WTC11 (cell line): ENCODE measurements around the gene CBLB.

Experiments
- GABPB1 ChIP-seq: sonication (generic); formaldehyde crosslinking; IDR thresholded peaks from 2 replicates; pipeline ENCODE4 v1.8.1; 2023; ENCODE audit warnings: mild to moderate bottlenecking, missing genetic modification reagents
- GRHL2 ChIP-seq: fragments of 250-450 bp; sonication (Bioruptor Pico); IDR thresholded peaks from 2 replicates; pipeline ENCODE4 v1.8.0; 2022; ENCODE audit warnings: mild to moderate bottlenecking, moderate library complexity; ENCODE audit not compliant: insufficient replicate concordance, severe bottlenecking
- NFYB ChIP-seq: sonication (generic); formaldehyde crosslinking; conservative IDR thresholded peaks from 2 replicates; pipeline ENCODE4 v1.8.0; 2022; ENCODE audit warnings: low read depth, missing genetic modification reagents
- NR3C1 ChIP-seq: sonication (generic); formaldehyde crosslinking; conservative IDR thresholded peaks from 2 replicates; pipeline ENCODE4 v1.8.1; 2023; ENCODE audit warnings: low read depth, mild to moderate bottlenecking, missing genetic modification reagents
- RELA ChIP-seq: sonication (generic); formaldehyde crosslinking; IDR thresholded peaks from 2 replicates; pipeline ENCODE4 v1.8.1; 2022; ENCODE audit warnings: missing genetic modification reagents, mild to moderate bottlenecking, borderline replicate concordance
- TF ChIP-seq, protein P1 (sequence below): fragments of 200-600 bp; IDR thresholded peaks from 2 replicates; pipeline ENCODE4 v1.8.0; 2022; ENCODE audit warnings: antibody characterized with exemption
- TF ChIP-seq, protein P2 (sequence below): sonication (generic); formaldehyde crosslinking; conservative IDR thresholded peaks from 2 replicates; pipeline ENCODE4 v1.8.1; 2022; ENCODE audit warnings: mild to moderate bottlenecking, missing genetic modification reagents
- TF ChIP-seq, protein P3 (sequence below): sonication (generic); formaldehyde crosslinking; IDR thresholded peaks from 2 replicates; pipeline ENCODE4 v1.8.1; 2022; ENCODE audit warnings: low read depth, mild to moderate bottlenecking, moderate library complexity, missing genetic modification reagents, borderline replicate concordance
- TF ChIP-seq, protein P4 (sequence below): sonication (generic); formaldehyde crosslinking; IDR thresholded peaks from 2 replicates; pipeline ENCODE4 v1.8.1; 2023; ENCODE audit warnings: mild to moderate bottlenecking, missing genetic modification reagents, borderline replicate concordance
- TF ChIP-seq, protein P5 (sequence below): sonication (generic); formaldehyde crosslinking; IDR thresholded peaks from 2 replicates; pipeline ENCODE4 v1.8.0; 2022; ENCODE audit warnings: mild to moderate bottlenecking, missing genetic modification reagents
- TF ChIP-seq, protein P6 (sequence below): sonication (generic); formaldehyde crosslinking; IDR thresholded peaks from 2 replicates; pipeline ENCODE4 v1.8.1; 2022; ENCODE audit warnings: low read depth, missing genetic modification reagents, borderline replicate concordance
- TF ChIP-seq, protein P7 (sequence below): sonication (generic); formaldehyde crosslinking; IDR thresholded peaks from 2 replicates; pipeline ENCODE4 v1.8.0; 2022; ENCODE audit warnings: missing genetic modification reagents
- TF ChIP-seq, protein P8 (sequence below): sonication (generic); formaldehyde crosslinking; IDR thresholded peaks from 2 replicates; pipeline ENCODE4 v1.8.1; 2022; ENCODE audit warnings: mild to moderate bottlenecking, missing genetic modification reagents, moderate library complexity, borderline replicate concordance
- TF ChIP-seq, protein P9 (sequence below): fragments of 250-450 bp; sonication (Bioruptor Pico); IDR thresholded peaks from 2 replicates; pipeline ENCODE4 v1.8.0; 2021; ENCODE audit warnings: mild to moderate bottlenecking

DNA sequence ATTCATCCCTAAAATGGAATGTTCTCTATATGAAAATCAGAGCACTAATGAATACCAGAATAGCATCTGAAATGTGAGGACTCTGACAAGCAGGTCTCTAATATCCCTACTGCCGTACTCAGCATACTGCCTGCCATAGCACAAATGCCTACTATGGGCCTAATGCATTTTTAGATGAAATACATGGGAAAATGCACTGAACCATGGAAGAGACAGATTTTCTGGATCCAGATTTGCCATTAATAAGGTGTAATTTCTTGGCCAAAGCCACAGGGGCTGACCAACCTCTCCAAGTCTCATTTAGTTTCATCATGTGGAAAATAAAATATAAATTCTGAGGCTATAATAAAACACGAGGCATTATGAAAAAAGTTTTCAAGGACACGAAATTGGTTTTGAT is 123.8 kb downstream of the CBLB start:
- TF ChIP-seq, protein P1, sequence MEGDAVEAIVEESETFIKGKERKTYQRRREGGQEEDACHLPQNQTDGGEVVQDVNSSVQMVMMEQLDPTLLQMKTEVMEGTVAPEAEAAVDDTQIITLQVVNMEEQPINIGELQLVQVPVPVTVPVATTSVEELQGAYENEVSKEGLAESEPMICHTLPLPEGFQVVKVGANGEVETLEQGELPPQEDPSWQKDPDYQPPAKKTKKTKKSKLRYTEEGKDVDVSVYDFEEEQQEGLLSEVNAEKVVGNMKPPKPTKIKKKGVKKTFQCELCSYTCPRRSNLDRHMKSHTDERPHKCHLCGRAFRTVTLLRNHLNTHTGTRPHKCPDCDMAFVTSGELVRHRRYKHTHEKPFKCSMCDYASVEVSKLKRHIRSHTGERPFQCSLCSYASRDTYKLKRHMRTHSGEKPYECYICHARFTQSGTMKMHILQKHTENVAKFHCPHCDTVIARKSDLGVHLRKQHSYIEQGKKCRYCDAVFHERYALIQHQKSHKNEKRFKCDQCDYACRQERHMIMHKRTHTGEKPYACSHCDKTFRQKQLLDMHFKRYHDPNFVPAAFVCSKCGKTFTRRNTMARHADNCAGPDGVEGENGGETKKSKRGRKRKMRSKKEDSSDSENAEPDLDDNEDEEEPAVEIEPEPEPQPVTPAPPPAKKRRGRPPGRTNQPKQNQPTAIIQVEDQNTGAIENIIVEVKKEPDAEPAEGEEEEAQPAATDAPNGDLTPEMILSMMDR = no peak
- TF ChIP-seq, protein P2, sequence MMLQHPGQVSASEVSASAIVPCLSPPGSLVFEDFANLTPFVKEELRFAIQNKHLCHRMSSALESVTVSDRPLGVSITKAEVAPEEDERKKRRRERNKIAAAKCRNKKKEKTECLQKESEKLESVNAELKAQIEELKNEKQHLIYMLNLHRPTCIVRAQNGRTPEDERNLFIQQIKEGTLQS = no peak
- TF ChIP-seq, protein P3, sequence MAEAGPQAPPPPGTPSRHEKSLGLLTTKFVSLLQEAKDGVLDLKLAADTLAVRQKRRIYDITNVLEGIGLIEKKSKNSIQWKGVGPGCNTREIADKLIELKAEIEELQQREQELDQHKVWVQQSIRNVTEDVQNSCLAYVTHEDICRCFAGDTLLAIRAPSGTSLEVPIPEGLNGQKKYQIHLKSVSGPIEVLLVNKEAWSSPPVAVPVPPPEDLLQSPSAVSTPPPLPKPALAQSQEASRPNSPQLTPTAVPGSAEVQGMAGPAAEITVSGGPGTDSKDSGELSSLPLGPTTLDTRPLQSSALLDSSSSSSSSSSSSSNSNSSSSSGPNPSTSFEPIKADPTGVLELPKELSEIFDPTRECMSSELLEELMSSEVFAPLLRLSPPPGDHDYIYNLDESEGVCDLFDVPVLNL (CRISPR knock-in tag) = no peak
- TF ChIP-seq NR3C1 (CRISPR knock-in tag) (no peak), GABPB1 (CRISPR knock-in tag) (no peak), GRHL2 (CRISPR knock-in tag) (no peak), NFYB (CRISPR knock-in tag) (no peak), RELA (CRISPR knock-in tag) (no peak)
- TF ChIP-seq, protein P4, sequence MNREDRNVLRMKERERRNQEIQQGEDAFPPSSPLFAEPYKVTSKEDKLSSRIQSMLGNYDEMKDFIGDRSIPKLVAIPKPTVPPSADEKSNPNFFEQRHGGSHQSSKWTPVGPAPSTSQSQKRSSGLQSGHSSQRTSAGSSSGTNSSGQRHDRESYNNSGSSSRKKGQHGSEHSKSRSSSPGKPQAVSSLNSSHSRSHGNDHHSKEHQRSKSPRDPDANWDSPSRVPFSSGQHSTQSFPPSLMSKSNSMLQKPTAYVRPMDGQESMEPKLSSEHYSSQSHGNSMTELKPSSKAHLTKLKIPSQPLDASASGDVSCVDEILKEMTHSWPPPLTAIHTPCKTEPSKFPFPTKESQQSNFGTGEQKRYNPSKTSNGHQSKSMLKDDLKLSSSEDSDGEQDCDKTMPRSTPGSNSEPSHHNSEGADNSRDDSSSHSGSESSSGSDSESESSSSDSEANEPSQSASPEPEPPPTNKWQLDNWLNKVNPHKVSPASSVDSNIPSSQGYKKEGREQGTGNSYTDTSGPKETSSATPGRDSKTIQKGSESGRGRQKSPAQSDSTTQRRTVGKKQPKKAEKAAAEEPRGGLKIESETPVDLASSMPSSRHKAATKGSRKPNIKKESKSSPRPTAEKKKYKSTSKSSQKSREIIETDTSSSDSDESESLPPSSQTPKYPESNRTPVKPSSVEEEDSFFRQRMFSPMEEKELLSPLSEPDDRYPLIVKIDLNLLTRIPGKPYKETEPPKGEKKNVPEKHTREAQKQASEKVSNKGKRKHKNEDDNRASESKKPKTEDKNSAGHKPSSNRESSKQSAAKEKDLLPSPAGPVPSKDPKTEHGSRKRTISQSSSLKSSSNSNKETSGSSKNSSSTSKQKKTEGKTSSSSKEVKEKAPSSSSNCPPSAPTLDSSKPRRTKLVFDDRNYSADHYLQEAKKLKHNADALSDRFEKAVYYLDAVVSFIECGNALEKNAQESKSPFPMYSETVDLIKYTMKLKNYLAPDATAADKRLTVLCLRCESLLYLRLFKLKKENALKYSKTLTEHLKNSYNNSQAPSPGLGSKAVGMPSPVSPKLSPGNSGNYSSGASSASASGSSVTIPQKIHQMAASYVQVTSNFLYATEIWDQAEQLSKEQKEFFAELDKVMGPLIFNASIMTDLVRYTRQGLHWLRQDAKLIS = no peak
- TF ChIP-seq, protein P5, sequence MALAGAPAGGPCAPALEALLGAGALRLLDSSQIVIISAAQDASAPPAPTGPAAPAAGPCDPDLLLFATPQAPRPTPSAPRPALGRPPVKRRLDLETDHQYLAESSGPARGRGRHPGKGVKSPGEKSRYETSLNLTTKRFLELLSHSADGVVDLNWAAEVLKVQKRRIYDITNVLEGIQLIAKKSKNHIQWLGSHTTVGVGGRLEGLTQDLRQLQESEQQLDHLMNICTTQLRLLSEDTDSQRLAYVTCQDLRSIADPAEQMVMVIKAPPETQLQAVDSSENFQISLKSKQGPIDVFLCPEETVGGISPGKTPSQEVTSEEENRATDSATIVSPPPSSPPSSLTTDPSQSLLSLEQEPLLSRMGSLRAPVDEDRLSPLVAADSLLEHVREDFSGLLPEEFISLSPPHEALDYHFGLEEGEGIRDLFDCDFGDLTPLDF (CRISPR knock-in tag) = no peak
- TF ChIP-seq, protein P6, sequence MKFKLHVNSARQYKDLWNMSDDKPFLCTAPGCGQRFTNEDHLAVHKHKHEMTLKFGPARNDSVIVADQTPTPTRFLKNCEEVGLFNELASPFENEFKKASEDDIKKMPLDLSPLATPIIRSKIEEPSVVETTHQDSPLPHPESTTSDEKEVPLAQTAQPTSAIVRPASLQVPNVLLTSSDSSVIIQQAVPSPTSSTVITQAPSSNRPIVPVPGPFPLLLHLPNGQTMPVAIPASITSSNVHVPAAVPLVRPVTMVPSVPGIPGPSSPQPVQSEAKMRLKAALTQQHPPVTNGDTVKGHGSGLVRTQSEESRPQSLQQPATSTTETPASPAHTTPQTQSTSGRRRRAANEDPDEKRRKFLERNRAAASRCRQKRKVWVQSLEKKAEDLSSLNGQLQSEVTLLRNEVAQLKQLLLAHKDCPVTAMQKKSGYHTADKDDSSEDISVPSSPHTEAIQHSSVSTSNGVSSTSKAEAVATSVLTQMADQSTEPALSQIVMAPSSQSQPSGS (CRISPR knock-in tag) = no peak
- TF ChIP-seq, protein P7, sequence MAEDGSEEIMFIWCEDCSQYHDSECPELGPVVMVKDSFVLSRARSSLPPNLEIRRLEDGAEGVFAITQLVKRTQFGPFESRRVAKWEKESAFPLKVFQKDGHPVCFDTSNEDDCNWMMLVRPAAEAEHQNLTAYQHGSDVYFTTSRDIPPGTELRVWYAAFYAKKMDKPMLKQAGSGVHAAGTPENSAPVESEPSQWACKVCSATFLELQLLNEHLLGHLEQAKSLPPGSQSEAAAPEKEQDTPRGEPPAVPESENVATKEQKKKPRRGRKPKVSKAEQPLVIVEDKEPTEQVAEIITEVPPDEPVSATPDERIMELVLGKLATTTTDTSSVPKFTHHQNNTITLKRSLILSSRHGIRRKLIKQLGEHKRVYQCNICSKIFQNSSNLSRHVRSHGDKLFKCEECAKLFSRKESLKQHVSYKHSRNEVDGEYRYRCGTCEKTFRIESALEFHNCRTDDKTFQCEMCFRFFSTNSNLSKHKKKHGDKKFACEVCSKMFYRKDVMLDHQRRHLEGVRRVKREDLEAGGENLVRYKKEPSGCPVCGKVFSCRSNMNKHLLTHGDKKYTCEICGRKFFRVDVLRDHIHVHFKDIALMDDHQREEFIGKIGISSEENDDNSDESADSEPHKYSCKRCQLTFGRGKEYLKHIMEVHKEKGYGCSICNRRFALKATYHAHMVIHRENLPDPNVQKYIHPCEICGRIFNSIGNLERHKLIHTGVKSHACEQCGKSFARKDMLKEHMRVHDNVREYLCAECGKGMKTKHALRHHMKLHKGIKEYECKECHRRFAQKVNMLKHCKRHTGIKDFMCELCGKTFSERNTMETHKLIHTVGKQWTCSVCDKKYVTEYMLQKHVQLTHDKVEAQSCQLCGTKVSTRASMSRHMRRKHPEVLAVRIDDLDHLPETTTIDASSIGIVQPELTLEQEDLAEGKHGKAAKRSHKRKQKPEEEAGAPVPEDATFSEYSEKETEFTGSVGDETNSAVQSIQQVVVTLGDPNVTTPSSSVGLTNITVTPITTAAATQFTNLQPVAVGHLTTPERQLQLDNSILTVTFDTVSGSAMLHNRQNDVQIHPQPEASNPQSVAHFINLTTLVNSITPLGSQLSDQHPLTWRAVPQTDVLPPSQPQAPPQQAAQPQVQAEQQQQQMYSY = no peak
- TF ChIP-seq, protein P8, sequence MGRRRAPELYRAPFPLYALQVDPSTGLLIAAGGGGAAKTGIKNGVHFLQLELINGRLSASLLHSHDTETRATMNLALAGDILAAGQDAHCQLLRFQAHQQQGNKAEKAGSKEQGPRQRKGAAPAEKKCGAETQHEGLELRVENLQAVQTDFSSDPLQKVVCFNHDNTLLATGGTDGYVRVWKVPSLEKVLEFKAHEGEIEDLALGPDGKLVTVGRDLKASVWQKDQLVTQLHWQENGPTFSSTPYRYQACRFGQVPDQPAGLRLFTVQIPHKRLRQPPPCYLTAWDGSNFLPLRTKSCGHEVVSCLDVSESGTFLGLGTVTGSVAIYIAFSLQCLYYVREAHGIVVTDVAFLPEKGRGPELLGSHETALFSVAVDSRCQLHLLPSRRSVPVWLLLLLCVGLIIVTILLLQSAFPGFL (CRISPR knock-in tag) = no peak
- TF ChIP-seq, protein P9, sequence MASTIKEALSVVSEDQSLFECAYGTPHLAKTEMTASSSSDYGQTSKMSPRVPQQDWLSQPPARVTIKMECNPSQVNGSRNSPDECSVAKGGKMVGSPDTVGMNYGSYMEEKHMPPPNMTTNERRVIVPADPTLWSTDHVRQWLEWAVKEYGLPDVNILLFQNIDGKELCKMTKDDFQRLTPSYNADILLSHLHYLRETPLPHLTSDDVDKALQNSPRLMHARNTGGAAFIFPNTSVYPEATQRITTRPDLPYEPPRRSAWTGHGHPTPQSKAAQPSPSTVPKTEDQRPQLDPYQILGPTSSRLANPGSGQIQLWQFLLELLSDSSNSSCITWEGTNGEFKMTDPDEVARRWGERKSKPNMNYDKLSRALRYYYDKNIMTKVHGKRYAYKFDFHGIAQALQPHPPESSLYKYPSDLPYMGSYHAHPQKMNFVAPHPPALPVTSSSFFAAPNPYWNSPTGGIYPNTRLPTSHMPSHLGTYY = no peak
